OCI-LY7 (cell line): Measurements from ENCODE around the gene RTEL1. TPM values are rescaled to one million over a fixed set of nuclear protein-coding genes. Genes with fewer than 3 reads are reported as not detected.

Experiments
- BruUV-seq: library from RNA; stranded (reverse); fragments of 400-500 nt; replicated peaks from 2 replicates; lab custom pipeline; 2021; lab: Mats Ljungman, UMichigan
- CTCF ChIA-PET: fragments of 300-600 bp; sonication (Branson Sonifier 250); formaldehyde crosslinking; loops from one replicate; lab custom pipeline; 2022; ENCODE audit warnings: antibody characterized with exemption; ENCODE audit not compliant: unreplicated experiment; lab: Charles Lee
- POLR2A ChIA-PET: fragments of 300-600 bp; sonication (Branson Sonifier 250); formaldehyde crosslinking; loops from one replicate; lab custom pipeline; 2022; ENCODE audit warnings: antibody characterized with exemption; lab: Charles Lee
- DNase-seq: peaks from one replicate; pipeline ENCODE4 v3.0.0-alpha.2; 2015; ENCODE audit warnings: low spot score
- H2AFZ ChIP-seq: fragments of 200-600 bp; sonication (generic), shearing (Covaris generic); 2 replicates; pipeline ENCODE4 v1.6.1; 2014; ENCODE audit warnings: mild to moderate bottlenecking, antibody characterized with exemption, low read length, moderate library complexity
- H3K27ac ChIP-seq: fragments of 200-600 bp; sonication (generic); 2 replicates; pipeline ENCODE4 v1.5.1; 2014; ENCODE audit warnings: mixed run types, low read depth, mild to moderate bottlenecking, moderate library complexity, low read length, inconsistent platforms; ENCODE audit not compliant: poor library complexity, severe bottlenecking
- H3K36me3 ChIP-seq: fragments of 200-600 bp; sonication (generic); 2 replicates; pipeline ENCODE4 v1.6.1; 2014; ENCODE audit warnings: mild to moderate bottlenecking, antibody characterized with exemption, low read length, moderate library complexity, mixed read lengths; ENCODE audit not compliant: insufficient read depth
- H3K4me1 ChIP-seq: fragments of 200-600 bp; sonication (generic); 2 replicates; pipeline ENCODE4 v1.5.1; 2014; ENCODE audit warnings: mild to moderate bottlenecking, low read length; ENCODE audit not compliant: insufficient read depth, poor library complexity, severe bottlenecking
- H3K4me2 ChIP-seq: fragments of 200-600 bp; sonication (generic); 2 replicates; pipeline ENCODE4 v1.6.1; 2014; ENCODE audit warnings: mild to moderate bottlenecking, low read length
- H3K4me3 ChIP-seq: fragments of 200-600 bp; sonication (generic); 2 replicates; pipeline ENCODE4 v1.5.1; 2014; ENCODE audit warnings: mild to moderate bottlenecking, low read depth, low read length; ENCODE audit not compliant: poor library complexity, severe bottlenecking
- H3K79me2 ChIP-seq: fragments of 200-600 bp; sonication (generic); 2 replicates; pipeline ENCODE4 v1.6.1; 2016; ENCODE audit warnings: low read depth, mild to moderate bottlenecking, low read length, moderate library complexity, mixed read lengths; ENCODE audit not compliant: insufficient read depth
- H3K9me2 ChIP-seq: fragments of 200-600 bp; sonication (generic); 2 replicates; pipeline ENCODE4 v1.6.1; 2016; ENCODE audit warnings: mild to moderate bottlenecking, low read length, mixed read lengths; ENCODE audit not compliant: insufficient read depth
- H3K9me3 ChIP-seq: fragments of 200-600 bp; sonication (generic); 2 replicates; pipeline ENCODE4 v1.6.1; 2014; ENCODE audit warnings: mild to moderate bottlenecking, mixed run types, low read length, mixed read lengths
- H4K20me1 ChIP-seq: fragments of 200-600 bp; sonication (generic); 2 replicates; pipeline ENCODE4 v1.6.1; 2014; ENCODE audit warnings: mild to moderate bottlenecking, antibody characterized with exemption, low read length, moderate library complexity, mixed read lengths; ENCODE audit not compliant: insufficient read depth
- CTCF ChIP-seq: fragments of 200-600 bp; sonication (generic); conservative IDR thresholded peaks from 2 replicates; pipeline ENCODE4 v1.5.1; 2014; ENCODE audit warnings: mild to moderate bottlenecking, antibody characterized with exemption, low read length, moderate library complexity, mixed read lengths
- EZH2phosphoT487 ChIP-seq: fragments of 200-600 bp; sonication (generic); IDR thresholded peaks from 2 replicates; pipeline ENCODE4 v1.6.1; 2018; ENCODE audit warnings: low read depth, borderline replicate concordance, mild to moderate bottlenecking, mixed run types, antibody characterized with exemption, low read length, moderate library complexity, mixed read lengths
- intact Hi-C: fragments of 100-400 bp; cut with micrococcal nuclease; formaldehyde crosslinking; loops from one replicate; pipeline ENCODE4 v1.10.0; 2022; ENCODE audit not compliant: unreplicated experiment
- total RNA-seq, 2 experiments: library from RNA; depleted of rRNA in 1 of 2; stranded (reverse); fragments of >200 nt in 1 of 2; shearing (Covaris generic) in 1 of 2; gene quantifications; 2 replicates each; pipeline ENCODE4 v1.2.3, GENCODE V29; 2014 to 2022

The RTEL1 gene
- total RNA-seq, 2 experiments from 2014 or later = 22.5 to 47.2 TPM

GRCh38 chr20:63664143-63664851, 6.2 kb downstream of the RTEL1 start:
- TF ChIP-seq CTCF (no peak), EZH2phosphoT487 (no peak)

GRCh38 chr20:63664861-63665594, 6.9 kb downstream of the RTEL1 start:
- no peak overlapping the region for H2AFZ ChIP-seq
- no peaks in the 10 kb centered on the region for H3K79me2 ChIP-seq
- no peaks in the 10 kb centered on the region for H3K9me2 ChIP-seq
- ChIA-PET CTCF (no interaction called here), POLR2A (no interaction called here)
- H3K4me2 ChIP-seq = no peak overlapping the region
- intact Hi-C loops = no loop called here
- H3K4me3 ChIP-seq = no peak overlapping the region
- TF ChIP-seq CTCF (no peak), EZH2phosphoT487 (no peak)
- H3K4me1 ChIP-seq = no peaks in the 10 kb centered on the region
- no peaks in the 10 kb centered on the region for H4K20me1 ChIP-seq
- no peak for DNase-seq
- no TSS peak for BruUV-seq
- no peaks in the 10 kb centered on the region for H3K9me3 ChIP-seq
- H3K27ac ChIP-seq = no peak overlapping the region
- H3K36me3 ChIP-seq = peaks cover 64% of the 10 kb centered on the region

More at GRCh38 chr20:63664143-63664851, 6.2 kb downstream of the RTEL1 start:
- BruUV-seq = no TSS peak
- Histone ChIP-seq H2AFZ (no peak overlapping the region), H4K20me1 (no peaks in the 10 kb centered on the region), H3K4me2 (no peak overlapping the region), H3K36me3 (peaks cover 63% of the 10 kb centered on the region), H3K79me2 (peaks cover 5% of the 10 kb centered on the region; the same call in 1 of the 2 replicates), H3K9me3 (no peaks in the 10 kb centered on the region), H3K4me3 (no peak overlapping the region), H3K9me2 (no peaks in the 10 kb centered on the region), H3K27ac (no peak overlapping the region), H3K4me1 (peaks cover 3% of the 10 kb centered on the region)
- intact Hi-C loops = no loop called here
- CTCF ChIA-PET = interaction anchor here (0.7 kb wide), 1 partner anchor 203 kb away, joined by 3 read pairs; no protein-coding TSS in a partner anchor
- no peak for DNase-seq
- POLR2A ChIA-PET = no interaction called here

- ChIA-PET CTCF (no interaction called here), POLR2A (no interaction called here)
- Histone ChIP-seq H3K9me2 (no peaks in the 10 kb centered on the region), H3K4me3 (no peak overlapping the region), H3K79me2 (no peaks in the 10 kb centered on the region), H3K36me3 (peaks cover 60% of the 10 kb centered on the region), H3K4me1 (no peaks in the 10 kb centered on the region), H4K20me1 (no peaks in the 10 kb centered on the region), H3K4me2 (no peak overlapping the region), H3K9me3 (no peaks in the 10 kb centered on the region), H2AFZ (no peak overlapping the region), H3K27ac (no peak overlapping the region)
- intact Hi-C loops = no loop called here
- no TSS peak for BruUV-seq
- no peak for DNase-seq
- no peak for TF ChIP-seq EZH2phosphoT487
- TF ChIP-seq CTCF = no peak
These were observed 7.6 kb downstream of the RTEL1 start for GRCh38 chr20:63665708-63666107.
